Globus pallidus (tissue), 1 donor: ENCODE measurements around the gene CLIC5.

Experiments used
- DNase-seq: peaks from one replicate; pipeline ENCODE4 v3.0.0-alpha.2; 2015; ENCODE audit warnings: low spot score

CLIC5 gene

DNA sequence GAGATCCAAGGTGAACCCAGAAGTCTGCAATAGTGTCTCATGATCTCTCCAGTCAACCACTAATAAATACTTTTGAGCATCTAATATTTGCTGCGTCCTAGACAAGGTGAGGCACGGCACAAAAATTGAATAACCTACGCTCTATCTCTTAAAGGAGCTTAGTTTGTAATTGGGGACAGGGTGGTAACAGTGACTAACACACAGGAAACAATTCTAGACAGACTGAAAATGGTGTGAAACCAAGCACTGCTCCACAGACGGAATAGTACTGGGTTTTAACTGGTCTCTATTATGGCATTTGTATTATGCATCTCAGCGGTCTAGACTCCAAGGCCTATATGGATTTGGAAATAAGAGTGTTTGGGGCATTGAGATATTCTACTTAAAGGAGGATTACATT, 120.1 kb downstream of the CLIC5 start:
- no peak for DNase-seq

DNA sequence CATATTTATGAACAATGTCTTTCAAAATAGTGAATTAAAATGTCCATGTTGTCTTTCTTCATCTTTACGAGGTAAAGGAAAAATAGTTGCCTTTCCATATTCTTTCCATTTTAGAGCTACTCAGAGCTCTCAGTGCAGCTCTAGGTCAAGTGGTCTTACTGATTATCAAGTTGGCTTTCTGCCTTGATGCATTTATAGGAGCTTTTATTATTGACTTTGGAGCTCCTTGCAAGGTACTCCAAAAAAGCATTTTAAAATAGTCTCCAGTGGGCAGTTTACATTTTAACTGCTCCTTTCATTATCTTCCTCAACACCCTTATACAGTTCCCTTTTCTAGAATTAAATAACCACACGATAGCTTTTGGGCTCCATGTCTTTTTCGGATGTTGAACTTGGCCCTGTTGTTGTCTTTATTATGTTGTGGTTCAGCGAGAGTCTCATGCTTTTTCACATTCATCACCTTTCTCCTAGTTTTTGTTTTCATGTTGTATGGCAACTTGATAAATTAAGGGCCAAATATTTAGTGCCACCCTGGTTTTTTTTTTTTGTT, 122.9 kb downstream of the CLIC5 start:
- no peak for DNase-seq

DNA sequence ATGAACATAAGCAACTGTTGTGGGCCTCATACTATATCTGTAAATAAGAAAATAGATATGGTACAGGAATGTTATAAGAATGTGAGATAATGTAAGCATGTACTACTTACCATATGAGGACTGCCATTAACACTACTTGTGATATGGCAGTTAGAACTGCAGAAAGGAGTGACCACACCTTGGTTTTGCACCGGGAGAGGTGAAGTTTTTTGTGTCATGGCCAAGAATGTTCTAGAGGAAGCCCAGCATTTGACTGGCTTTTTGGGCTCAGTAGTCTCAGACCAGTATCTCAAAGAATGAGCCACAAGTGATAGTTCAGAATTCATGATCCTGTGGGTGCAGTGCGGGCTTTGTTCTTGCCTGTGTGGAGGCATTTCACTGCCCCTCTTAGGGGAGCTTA, 123.5 kb downstream of the CLIC5 start:
- no peak for DNase-seq

DNA sequence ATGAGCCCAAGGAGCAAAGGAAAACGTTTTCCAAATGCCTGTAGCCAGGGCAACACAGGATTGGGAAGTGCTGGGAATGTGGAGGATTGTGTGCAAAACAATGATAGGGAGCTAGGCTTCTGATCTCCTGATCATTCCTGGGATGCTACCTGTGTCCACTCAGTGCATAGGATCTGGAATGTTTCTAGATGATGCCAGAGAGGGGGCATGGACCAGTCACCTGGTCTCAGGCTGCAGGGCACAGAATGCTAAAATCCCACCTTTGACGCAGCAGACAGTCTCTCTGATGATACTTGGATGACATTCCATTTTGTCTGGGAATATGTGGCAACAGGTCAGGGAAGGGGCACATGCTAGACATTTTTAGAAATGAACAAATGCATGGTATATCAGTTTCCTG, 128.9 kb downstream of the CLIC5 start:
- no peak for DNase-seq

DNA sequence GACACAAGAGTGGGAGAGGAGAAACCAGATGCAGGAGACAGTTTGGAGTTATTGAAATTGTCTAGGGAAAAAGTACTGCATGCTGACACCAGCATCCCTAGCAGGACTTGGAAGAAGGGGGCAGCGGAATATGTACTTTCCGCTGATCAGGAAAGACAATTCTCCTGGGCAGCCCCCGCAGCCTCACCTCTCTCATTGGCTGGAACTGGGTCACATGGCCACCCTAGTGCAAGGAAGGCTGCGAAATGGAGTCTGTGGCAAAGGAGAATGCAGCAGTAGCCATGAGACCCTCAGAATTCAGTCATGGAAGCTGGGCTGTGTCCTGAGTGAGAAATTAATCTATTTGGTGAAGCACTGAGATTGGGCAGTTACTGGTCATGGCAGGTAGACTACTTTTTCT, 131.3 kb downstream of the CLIC5 start:
- DNase-seq, result no peak

DNA sequence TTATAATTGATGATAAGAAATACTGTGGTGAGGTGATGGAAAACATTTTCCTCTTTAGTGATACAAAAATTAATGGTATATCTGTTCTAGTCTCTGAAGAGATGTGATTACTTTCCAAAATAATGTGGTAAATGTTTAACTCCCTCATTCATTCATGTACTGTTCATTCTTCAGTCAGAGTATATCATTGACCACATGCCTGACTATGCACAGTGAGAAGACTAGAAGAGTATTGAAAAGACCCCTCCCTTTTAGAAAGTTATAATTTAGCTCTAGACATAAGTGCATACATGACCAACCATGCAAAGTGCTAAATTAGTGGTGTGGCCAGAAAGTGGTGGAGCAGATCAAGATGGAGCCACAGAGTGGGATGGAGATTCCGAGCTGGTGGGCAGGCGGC, 133.0 kb downstream of the CLIC5 start:
- DNase-seq, result no peak

DNA sequence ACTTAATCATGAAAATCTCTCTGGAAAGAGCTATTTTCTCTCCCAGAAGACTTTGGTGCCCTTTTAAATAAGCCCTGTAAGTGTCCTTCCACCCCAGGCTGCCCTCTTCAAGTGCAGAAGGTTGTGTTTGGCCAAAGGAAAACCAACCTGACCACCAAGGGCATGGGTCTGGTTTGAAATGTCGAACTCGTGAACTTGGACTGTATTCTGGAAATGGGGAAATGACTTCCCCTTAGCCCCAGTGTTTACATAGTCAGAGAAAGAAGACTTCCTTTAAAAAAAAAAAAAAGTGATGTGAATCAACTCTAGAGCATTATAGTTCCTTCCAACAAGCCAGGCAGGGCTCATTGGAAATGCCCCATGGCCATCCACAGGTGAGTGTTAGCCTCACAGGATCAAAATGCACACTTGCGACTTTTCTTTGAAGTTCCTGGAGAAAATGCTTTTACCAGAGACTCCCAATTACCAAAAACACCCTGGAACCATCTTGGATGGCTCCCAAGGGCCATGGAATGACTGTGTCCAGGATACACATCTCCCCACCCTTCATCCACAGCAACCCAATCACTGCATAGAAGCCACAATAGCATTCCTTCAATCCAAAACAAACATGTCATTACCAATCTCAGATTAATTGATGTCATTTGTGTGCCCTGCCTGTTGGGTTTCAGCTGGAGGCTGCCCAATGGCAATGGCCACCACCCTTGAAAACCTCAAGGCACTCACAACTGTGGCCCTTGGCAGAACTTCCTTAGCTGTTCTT, 133.8 kb downstream of the CLIC5 start:
- DNase-seq, result no peak

DNA sequence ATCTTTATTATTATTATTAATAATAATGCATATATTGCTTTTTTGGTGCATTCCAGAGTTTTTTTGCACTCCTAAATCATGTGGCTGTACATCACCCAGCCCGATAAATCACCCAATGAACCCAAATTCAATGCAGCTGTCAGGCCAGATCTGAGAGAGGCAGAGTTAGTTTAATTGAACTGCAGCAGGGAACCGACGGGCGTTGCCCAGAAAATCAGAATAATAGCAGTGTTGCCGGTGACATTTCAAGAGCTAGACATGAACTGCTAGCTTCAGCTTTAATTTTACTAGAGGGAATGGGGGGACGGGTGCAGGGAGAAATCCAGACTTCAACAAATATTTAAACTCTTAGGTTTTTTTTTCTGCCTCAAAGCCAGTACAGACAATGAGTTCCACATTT, 135.0 kb downstream of the CLIC5 start:
- DNase-seq, result no peak

DNA sequence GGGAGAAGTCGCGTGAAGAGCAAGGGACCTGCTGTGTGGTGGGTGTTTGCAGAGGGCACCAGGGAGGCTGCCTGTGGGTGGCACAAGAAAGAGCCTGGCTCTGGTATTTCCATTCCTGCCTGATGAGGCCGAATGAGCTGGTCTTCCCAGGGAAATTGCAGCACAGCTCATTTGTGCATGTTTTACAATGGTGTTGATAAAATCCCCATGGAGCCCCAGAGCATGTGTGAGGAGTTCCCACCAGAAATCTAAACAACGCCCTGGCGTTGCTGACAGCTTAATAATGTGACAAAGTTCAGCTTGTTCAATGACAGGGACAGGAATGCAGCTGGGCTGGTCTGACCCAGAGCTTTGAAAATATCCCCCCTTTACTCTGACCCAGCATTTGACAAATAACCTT, 135.5 kb downstream of the CLIC5 start:
- DNase-seq, result no peak

DNA sequence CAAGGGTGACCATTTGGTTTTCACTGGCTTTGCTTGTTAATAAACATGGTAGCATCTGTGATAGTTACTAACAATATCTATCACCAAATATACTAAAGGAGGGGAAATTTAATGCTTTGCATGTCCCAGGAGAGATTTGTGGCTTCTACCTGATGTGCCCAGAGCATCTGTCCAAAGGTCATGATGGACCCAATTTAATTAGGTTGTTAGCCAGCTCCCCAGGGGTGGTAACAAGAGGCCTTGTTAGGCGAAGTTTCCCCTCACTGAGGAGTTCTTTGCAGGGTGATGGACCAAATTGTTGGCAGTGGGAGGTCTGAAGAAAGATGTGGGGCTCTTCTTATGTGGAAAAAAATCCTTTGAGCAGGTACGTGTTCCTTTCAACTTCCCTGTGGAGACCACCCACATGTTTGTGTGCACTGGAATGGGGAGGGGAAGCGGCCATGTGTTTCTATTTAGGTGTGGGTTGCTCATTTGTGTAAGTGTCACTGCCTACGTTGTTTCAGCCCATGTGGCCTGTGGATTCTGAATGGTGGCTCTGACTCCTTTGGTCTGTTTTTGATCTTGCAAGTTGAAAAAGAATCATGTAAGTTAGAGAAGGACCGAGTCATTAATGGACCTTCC, 137.6 kb downstream of the CLIC5 start:
- DNase-seq, result no peak

DNA sequence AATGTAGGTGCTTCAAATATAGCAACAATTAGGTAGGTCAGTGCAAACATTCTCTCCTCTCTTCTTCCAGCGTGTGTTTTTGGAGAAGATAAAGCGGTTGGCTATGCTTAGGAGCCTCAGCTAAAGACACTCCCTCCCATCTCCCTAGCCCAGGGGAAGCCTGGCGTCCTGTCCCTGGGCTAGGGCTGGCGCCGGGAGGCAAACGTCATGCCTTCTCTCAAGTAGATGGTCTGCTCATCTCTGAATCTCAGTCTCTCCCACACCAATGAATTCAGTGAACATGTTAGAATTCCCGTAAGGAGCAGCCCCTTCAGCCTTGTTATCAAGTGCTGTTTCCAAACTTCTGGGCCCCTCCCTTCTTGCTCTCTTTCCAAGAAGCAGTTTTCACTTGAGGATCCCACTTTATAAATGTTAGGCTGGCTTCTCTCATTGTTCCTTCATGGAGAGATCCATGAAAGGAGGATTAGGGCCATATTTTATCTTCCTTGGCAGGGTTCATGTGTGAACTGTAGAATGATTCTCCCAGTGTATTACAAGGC, 142.8 kb downstream of the CLIC5 start:
- DNase-seq, result no peak

DNA sequence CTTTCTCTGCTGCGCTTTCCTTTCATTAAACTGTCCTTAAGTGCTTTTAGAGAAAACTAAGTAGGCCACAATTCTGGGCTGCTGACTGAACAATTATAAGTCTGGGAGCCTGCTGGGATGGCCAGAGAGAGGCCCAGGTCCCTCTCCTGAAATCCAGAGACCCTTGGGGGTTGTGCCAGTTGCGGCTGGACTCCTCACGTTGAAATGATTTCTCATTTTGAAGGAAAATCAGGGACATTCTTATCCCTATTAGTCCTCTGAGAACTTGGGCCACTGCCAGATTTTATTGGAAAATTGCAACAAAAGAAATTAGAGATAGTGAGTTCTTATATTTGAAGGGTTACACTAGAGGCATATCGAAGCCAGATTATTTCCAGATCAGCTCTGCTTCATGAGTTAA, 145.1 kb downstream of the CLIC5 start:
- DNase-seq, result no peak

DNA sequence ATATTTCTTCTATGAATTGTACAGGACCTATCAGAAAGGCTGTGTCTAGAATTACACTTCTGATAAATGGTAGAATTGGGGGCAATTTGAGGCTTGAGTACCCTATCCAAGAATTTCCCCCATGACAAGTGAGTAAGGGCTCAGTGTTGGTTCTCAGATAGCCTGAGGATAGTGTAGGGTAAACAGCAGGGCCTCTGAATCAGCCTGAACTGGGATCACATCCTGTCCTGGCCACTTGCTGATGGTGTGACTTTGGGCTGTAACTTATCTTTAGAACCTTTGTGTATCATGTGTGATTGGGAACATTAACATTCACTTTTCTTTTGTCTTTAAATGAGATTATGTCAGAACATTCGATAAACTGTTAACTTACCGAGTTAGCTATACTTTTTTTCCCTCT, 151.0 kb downstream of the CLIC5 start:
- no peak for DNase-seq

DNA sequence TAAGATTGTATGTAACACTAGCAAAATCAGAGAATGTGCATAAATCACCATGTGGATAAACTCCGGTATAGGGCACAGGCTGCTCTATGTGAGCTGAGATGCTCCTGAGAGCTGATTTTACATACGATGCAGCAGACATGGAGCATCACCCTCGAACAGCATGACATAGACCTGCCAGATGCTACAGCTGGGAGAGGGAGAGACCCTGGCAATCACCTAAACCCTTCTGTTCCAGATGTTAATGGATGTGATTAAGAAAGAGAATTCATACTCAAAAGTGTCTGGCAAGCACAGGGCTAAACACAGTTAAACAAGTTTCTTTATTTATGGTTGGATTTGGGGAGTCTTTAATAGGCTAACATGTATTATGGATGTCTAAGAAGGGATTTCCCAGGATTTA, 157.0 kb downstream of the CLIC5 start:
- no peak for DNase-seq

DNA sequence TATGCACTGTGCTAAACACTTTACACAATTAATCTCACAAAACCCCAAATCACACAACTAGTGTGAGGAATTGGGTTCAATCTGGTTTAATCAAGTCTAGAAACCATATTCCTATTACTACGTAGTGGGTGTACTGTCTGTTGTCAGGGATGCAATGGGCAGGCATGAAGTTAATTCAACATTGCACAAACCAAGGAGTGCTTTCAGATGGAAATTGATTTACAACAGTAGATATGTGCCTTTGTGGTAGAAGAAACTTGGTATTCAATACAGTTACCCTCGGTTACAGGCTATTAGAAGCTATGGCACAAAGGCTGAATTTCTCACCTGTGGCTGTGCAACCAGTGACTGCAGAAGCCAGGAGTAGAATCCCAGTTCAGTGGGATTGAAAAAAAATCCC, 157.8 kb downstream of the CLIC5 start:
- no peak for DNase-seq

DNA sequence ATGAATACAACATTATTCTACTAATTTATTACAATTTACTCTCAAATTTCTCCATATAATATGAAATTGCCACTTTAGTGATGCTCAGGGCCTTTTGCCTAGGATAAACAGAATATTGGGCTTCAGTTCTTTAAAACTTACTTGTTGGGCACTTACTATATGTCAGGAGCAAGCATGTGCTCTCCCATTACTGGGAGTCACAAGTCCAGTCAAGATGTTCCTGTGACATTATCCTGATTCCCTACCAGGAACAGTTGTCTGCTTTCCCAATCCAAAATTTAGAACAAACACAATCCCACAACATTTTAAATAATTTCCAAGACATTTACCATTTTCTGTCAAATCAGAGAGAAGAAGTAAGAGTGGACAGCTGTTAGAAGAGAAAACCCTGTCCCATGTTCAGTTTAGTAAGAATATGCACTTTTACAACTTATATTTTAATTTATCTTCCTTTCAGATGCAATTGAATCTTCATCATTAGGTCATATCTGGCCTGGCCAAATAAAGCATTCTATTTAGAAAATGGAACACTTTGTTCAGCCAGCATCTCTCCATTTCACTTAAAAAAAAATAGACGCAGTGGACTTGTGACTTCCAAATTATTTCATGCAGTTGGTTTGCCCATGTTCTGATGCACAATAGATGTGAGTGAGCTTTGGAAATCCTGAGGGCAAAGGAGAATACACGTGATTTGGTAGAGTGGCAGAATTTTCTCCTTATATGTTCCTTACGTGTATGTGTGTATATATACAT, 159.8 kb downstream of the CLIC5 start:
- DNase-seq, result no peak

DNA sequence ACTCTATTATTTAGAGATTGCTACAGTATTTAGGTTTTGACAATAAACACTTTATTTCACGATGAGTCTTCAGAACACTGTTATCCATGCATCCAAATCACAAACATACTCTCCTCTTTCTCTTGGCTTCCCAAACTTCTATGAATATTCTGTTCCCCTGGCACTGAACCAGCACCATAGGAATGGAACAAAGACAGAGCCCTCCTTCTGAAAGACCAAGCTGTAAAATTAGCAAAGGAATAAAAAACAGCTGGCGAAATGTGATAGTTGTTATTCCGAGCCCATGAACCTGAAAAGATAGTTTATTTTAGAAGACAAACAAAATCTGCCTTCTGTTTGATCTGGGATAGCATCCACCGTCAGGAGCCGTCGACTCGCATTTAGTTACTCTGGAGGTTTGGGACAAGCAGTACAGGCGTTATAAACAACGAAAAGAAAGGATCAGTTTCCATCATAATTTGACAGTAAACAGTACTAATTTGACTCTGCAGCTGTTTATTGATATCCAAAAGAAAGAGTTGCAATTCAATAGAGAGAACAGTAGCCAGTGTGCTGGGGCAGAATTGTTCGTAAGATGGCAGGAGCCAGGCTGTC, 161.4 kb downstream of the CLIC5 start:
- no peak for DNase-seq

DNA sequence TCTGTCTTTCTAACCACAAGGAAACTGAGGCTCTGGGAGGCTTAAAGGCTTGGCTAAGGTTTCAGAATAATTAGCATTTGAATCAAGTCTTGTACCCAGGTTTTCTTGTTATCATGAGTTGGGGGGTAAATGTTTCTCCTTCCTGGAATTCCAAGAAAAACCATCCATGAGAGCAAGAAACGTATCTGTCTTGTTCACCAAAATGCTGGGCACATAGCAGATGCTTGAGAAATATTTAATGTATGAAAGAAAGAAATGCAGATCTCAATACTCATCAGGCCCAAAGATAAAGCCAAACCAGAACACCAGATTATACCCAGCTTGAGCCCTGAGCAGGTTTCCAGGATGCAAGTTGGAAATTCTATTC, 164.6 kb downstream of the CLIC5 start:
- no peak for DNase-seq

DNA sequence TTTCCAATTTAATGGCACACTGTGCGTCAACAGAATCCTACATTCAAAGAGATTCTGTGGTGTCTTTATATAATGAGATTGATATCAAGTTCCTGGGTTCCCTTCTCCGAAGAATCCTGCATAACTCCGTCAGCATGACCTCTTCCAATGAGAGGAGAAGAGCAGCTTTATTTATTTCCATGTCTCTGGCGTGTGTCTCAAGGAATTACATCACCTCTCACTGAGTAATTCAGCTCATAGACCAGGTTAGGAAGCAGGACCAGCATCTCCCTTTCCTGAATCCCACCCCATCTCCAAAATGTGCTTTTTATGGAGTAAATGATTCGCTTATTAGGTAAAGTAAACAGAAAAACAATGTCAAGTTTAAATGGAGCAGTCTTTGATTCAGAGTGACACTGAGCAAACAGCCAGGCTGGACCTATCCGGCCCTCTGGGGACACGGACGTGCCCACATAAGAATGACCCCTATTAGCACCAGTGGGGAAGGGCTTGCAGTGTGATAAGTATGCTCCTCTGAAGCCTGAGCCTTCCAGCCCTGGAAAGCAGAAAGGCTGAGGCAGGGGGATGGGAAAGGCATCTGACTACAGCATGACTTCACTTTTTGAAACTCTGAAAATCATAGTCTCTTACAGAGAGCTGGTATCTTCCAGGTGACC, 165.2 kb downstream of the CLIC5 start:
- no peak for DNase-seq

DNA sequence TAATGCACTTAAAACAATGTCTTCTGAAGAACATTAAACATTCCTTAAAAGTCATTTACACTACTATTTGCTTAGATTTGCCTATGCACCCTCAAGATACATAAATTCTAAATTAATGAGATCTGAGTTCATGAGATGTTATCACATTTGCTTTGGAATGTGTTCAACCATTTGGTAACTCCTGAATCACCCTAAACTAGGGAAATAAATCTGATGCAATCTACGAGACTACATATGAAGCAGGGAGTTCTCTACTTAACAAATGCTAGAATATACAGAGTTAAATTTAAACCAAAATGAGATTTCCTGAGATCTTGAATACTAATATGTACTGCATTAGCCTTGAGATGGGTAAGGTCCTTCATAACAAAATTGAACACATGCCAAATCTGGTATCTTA, 170.1 kb downstream of the CLIC5 start:
- DNase-seq, result no peak

DNA sequence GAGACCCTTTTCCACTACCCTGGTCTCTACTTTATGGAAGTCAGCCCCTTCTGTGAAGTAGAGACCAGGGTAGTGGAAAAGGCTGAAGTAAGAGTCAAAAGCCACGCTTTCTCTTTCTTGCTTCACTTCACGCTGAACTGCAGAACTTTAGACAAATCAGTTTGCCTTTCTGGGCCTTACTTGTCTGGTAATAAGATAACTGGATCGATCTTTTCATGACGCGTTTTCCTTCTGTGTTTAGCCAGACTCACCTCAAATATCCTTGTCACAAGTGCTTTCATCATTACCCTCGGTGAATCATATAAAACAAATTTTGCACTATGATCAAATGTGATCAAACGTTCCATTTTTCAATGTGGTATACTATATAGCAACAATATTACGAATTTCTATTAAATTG, 170.7 kb downstream of the CLIC5 start:
- DNase-seq, result no peak
